ENCODE data around the gene AFG3L2. TPM values are rescaled to one million over a fixed set of nuclear protein-coding genes. Genes with fewer than 3 reads are reported as not detected.
A peak's percentile ranks its signal among the peaks of the same experiment; 100 is the strongest.

Gene AFG3L2
- total RNA-seq, 5 donors from 2014 or later (not counting 1 experiment from before 2014, with no cell fraction given) = 30.6 to 37.4 (median 36.3) TPM

GRCh38 chr18:12362473-12363174 lies 14.4 kb downstream of the AFG3L2 start:
- Histone ChIP-seq H3K27me3 (replicated peaks in 1 of 2; ENCODE audit: control insufficient read depth in 2 of 2, extremely low read depth in 1 of 2, insufficient read depth in 2 of 2, low read length in 1 of 2) (no peaks in the 10 kb centered on the region), H3K27ac (ENCODE audit: low read length) (no peak overlapping the region), H3K4me1 (ENCODE audit: control insufficient read depth in 1 of 2, extremely low read depth in 1 of 2, insufficient read depth in 2 of 2, low read length in 2 of 2) (no peaks in the 10 kb centered on the region), H3K36me3 (ENCODE audit: control insufficient read depth in 2 of 2, extremely low read depth in 1 of 2, insufficient read depth in 1 of 2, low read length in 1 of 2) (peaks cover 5 to 85% of the 10 kb centered on the region in 2 donors), H3K9me3 (no peaks in the 10 kb centered on the region), H3K4me3 (ENCODE audit: control insufficient read depth in 1 of 2, extremely low read depth in 1 of 2, low read length in 1 of 2) (no peak overlapping the region)
- ATAC-seq (replicated peaks in 1 of 4) (no peak), DNase-seq (no peak)
- H3K27ac Mint-ChIP-seq = no peak overlapping the region
- no peak overlapping the region for H3K4me3 Mint-ChIP-seq
- no peaks in the 10 kb centered on the region for H3K27me3 Mint-ChIP-seq
- H3K36me3 Mint-ChIP-seq = peaks cover 66% of the 10 kb centered on the region
- no peaks in the 10 kb centered on the region for H3K9me3 Mint-ChIP-seq
- 96% methylated on average over 5 of the region's 11 CpGs for WGBS (ENCODE audit: insufficient coverage)
- CTCF ChIA-PET = no interaction called here
- H3K4me1 Mint-ChIP-seq = no peaks in the 10 kb centered on the region
- POLR2A ChIA-PET = interaction anchor here in 1 of 2 donors (0.5 kb wide), 1 partner anchor 196 kb away, joined by 3 read pairs; no protein-coding TSS in a partner anchor

GRCh38 chr18:12361770-12362378 lies 15.2 kb downstream of the AFG3L2 start:
- Histone ChIP-seq H3K27me3 (replicated peaks in 1 of 2; ENCODE audit: control insufficient read depth in 2 of 2, extremely low read depth in 1 of 2, insufficient read depth in 2 of 2, low read length in 1 of 2) (no peaks in the 10 kb centered on the region), H3K9me3 (no peaks in the 10 kb centered on the region), H3K27ac (ENCODE audit: low read length) (no peak overlapping the region), H3K4me3 (ENCODE audit: control insufficient read depth in 1 of 2, extremely low read depth in 1 of 2, low read length in 1 of 2) (no peak overlapping the region), H3K4me1 (ENCODE audit: control insufficient read depth in 1 of 2, extremely low read depth in 1 of 2, insufficient read depth in 2 of 2, low read length in 2 of 2) (no peaks in the 10 kb centered on the region), H3K36me3 (ENCODE audit: control insufficient read depth in 2 of 2, extremely low read depth in 1 of 2, insufficient read depth in 1 of 2, low read length in 1 of 2) (peaks cover 5 to 83% of the 10 kb centered on the region in 2 donors)
- Mint-ChIP-seq H3K9me3 (no peaks in the 10 kb centered on the region), H3K4me1 (no peaks in the 10 kb centered on the region), H3K27me3 (no peaks in the 10 kb centered on the region), H3K27ac (no peak overlapping the region), H3K4me3 (no peak overlapping the region), H3K36me3 (peaks cover 62% of the 10 kb centered on the region)
- no CpG with 5 or more reads among the region's 3 CpGs for WGBS (ENCODE audit: insufficient coverage)
- POLR2A ChIA-PET = interaction anchor here in 1 of 2 donors (0.5 kb wide), 1 partner anchor 197 kb away, joined by 3 read pairs; no protein-coding TSS in a partner anchor
- CTCF ChIA-PET = no interaction called here
- DNase-seq (no peak), ATAC-seq (replicated peaks in 1 of 4) (no peak)

GRCh38 chr18:12359515-12359927 lies 17.5 kb downstream of the AFG3L2 start:
- CTCF ChIA-PET = no interaction called here
- Mint-ChIP-seq H3K27ac (no peak overlapping the region), H3K4me3 (no peak overlapping the region), H3K4me1 (no peaks in the 10 kb centered on the region), H3K36me3 (peaks cover 62% of the 10 kb centered on the region), H3K27me3 (no peaks in the 10 kb centered on the region), H3K9me3 (no peaks in the 10 kb centered on the region)
- H3K9me3 ChIP-seq = no peaks in the 10 kb centered on the region
- DNase-seq (no peak), ATAC-seq (replicated peaks in 1 of 4) (no peak)
- H3K4me1 ChIP-seq (ENCODE audit: control insufficient read depth in 1 of 2, extremely low read depth in 1 of 2, insufficient read depth in 2 of 2, low read length in 2 of 2) = no peaks in the 10 kb centered on the region
- H3K27me3 ChIP-seq (replicated peaks in 1 of 2; ENCODE audit: control insufficient read depth in 2 of 2, extremely low read depth in 1 of 2, insufficient read depth in 2 of 2, low read length in 1 of 2) = no peaks in the 10 kb centered on the region
- no peak overlapping the region for H3K27ac ChIP-seq (ENCODE audit: low read length)
- H3K36me3 ChIP-seq (ENCODE audit: control insufficient read depth in 2 of 2, extremely low read depth in 1 of 2, insufficient read depth in 1 of 2, low read length in 1 of 2) = peaks cover 10 to 80% of the 10 kb centered on the region in 2 donors
- POLR2A ChIA-PET = no interaction called here
- no peak overlapping the region for H3K4me3 ChIP-seq (ENCODE audit: control insufficient read depth in 1 of 2, extremely low read depth in 1 of 2, low read length in 1 of 2)
- WGBS (ENCODE audit: insufficient coverage) = no CpG with 5 or more reads among the region's 5 CpGs

DNA sequence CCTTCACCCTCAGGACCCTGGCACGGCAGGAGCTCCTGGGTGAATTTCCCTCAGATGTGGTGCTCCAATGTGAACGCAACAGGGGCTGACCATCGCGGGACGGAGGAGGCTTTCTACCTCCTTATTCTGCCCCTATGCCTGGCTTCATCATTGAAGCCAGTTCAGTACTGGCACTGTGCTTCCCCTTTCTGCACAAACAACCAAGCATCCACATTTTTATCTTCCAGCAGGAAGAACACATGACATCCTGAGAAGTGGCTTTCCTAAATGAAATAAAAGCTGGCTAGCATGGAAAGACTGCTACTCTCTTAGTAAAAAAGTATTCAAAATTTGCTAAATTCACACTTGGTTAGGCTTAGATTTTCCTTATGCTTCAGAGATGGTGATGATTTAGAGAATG lies 24.8 kb downstream of the AFG3L2 start:
- H3K4me1 Mint-ChIP-seq = no peaks in the 10 kb centered on the region
- DNase-seq (no peak), ATAC-seq (replicated peaks in 1 of 4) (no peak)
- ChIA-PET POLR2A (no interaction called here), CTCF (interaction anchor here in 1 of 2 donors (1.1 kb wide), 1 partner anchor 27 kb away, joined by 3 read pairs; no protein-coding TSS in a partner anchor)
- WGBS (ENCODE audit: insufficient coverage) = 94% methylated on average over 5 of the region's 5 CpGs
- peaks cover 12 to 68% of the 10 kb centered on the region in 2 donors for H3K36me3 ChIP-seq (ENCODE audit: control insufficient read depth in 2 of 2, extremely low read depth in 1 of 2, insufficient read depth in 1 of 2, low read length in 1 of 2)
- no peaks in the 10 kb centered on the region for H3K9me3 Mint-ChIP-seq
- no peaks in the 10 kb centered on the region for H3K9me3 ChIP-seq
- no peak overlapping the region for H3K4me3 ChIP-seq (ENCODE audit: control insufficient read depth in 1 of 2, extremely low read depth in 1 of 2, low read length in 1 of 2)
- no peak overlapping the region for H3K27ac Mint-ChIP-seq
- H3K27me3 Mint-ChIP-seq = no peaks in the 10 kb centered on the region
- peaks cover 51% of the 10 kb centered on the region for H3K36me3 Mint-ChIP-seq
- no peaks in the 10 kb centered on the region for H3K27me3 ChIP-seq (replicated peaks in 1 of 2; ENCODE audit: control insufficient read depth in 2 of 2, extremely low read depth in 1 of 2, insufficient read depth in 2 of 2, low read length in 1 of 2)
- no peak overlapping the region for H3K4me3 Mint-ChIP-seq
- no peak overlapping the region for H3K27ac ChIP-seq (ENCODE audit: low read length)
- no peaks in the 10 kb centered on the region for H3K4me1 ChIP-seq (ENCODE audit: control insufficient read depth in 1 of 2, extremely low read depth in 1 of 2, insufficient read depth in 2 of 2, low read length in 2 of 2)

DNA sequence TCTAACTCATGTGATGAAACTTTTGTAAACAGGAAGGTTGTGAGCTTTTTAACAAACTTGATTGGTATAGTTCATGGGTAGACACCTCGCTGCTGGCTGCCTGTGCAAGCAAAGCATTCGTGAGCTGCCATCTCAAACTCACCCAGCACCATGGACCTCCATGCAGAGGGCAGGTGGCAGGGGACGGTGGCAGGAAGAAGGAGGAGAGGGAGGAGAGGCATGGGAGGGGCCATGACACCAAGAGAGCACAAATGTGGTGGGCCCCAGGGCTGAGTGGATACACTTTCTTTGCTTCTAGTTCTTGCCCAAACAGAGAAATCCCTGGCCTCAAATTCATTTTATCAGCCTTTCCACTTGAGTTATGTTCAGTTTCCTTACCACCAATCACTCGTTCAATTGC lies 29.1 kb downstream of the AFG3L2 start:
- ChIA-PET POLR2A (no interaction called here), CTCF (no interaction called here)
- DNase-seq (no peak), ATAC-seq (replicated peaks in 1 of 4) (no peak)
- Histone ChIP-seq H3K4me1 (ENCODE audit: control insufficient read depth in 1 of 2, extremely low read depth in 1 of 2, insufficient read depth in 2 of 2, low read length in 2 of 2) (no peaks in the 10 kb centered on the region), H3K36me3 (ENCODE audit: control insufficient read depth in 2 of 2, extremely low read depth in 1 of 2, insufficient read depth in 1 of 2, low read length in 1 of 2) (peaks cover 31 to 70% of the 10 kb centered on the region in 2 donors), H3K4me3 (ENCODE audit: control insufficient read depth in 1 of 2, extremely low read depth in 1 of 2, low read length in 1 of 2) (no peak overlapping the region), H3K9me3 (no peaks in the 10 kb centered on the region), H3K27me3 (replicated peaks in 1 of 2; ENCODE audit: control insufficient read depth in 2 of 2, extremely low read depth in 1 of 2, insufficient read depth in 2 of 2, low read length in 1 of 2) (no peaks in the 10 kb centered on the region), H3K27ac (ENCODE audit: low read length) (no peak overlapping the region)
- Mint-ChIP-seq H3K36me3 (peaks cover 52% of the 10 kb centered on the region), H3K4me3 (no peak overlapping the region), H3K27ac (no peak overlapping the region), H3K27me3 (no peaks in the 10 kb centered on the region), H3K4me1 (peaks cover 0 to 6% (median 0%) of the 10 kb centered on the region in 3 donors), H3K9me3 (no peaks in the 10 kb centered on the region)
- 100% methylated on average over 1 of the region's 4 CpGs for WGBS (ENCODE audit: insufficient coverage)

DNA sequence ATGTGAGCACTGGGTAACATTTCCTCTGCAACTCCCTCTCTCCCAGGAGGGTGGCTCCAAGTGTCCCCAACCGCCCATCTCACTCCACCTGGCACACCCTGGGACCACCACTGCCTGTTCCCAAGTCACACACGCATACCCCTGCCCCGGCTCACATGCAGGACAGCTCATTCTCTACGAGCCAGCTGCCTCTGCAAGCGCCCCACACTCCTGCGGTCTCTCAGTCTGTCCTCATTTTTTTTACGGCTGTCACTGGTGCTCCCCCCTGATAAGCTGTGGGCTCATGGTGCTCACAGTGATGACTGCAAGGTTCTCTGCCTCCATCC lies 30.8 kb downstream of the AFG3L2 start:
- 97% methylated on average over 7 of the region's 7 CpGs for WGBS (ENCODE audit: insufficient coverage)
- H3K36me3 Mint-ChIP-seq = peaks cover 57% of the 10 kb centered on the region
- H3K4me1 Mint-ChIP-seq = peaks cover 0 to 6% (median 0%) of the 10 kb centered on the region in 3 donors
- Histone ChIP-seq H3K27ac (ENCODE audit: low read length) (no peak overlapping the region), H3K9me3 (no peaks in the 10 kb centered on the region), H3K4me1 (ENCODE audit: control insufficient read depth in 1 of 2, extremely low read depth in 1 of 2, insufficient read depth in 2 of 2, low read length in 2 of 2) (no peaks in the 10 kb centered on the region), H3K4me3 (ENCODE audit: control insufficient read depth in 1 of 2, extremely low read depth in 1 of 2, low read length in 1 of 2) (no peak overlapping the region), H3K36me3 (ENCODE audit: control insufficient read depth in 2 of 2, extremely low read depth in 1 of 2, insufficient read depth in 1 of 2, low read length in 1 of 2) (peaks cover 31 to 65% of the 10 kb centered on the region in 2 donors), H3K27me3 (replicated peaks in 1 of 2; ENCODE audit: control insufficient read depth in 2 of 2, extremely low read depth in 1 of 2, insufficient read depth in 2 of 2, low read length in 1 of 2) (no peaks in the 10 kb centered on the region)
- H3K27me3 Mint-ChIP-seq = no peaks in the 10 kb centered on the region
- CTCF ChIA-PET = no interaction called here
- no peak for ATAC-seq (replicated peaks in 1 of 4)
- POLR2A ChIA-PET = no interaction called here
- peak overlapping the region in 1 of 2 donors; percentile 36 for H3K27ac Mint-ChIP-seq
- H3K4me3 Mint-ChIP-seq = no peak overlapping the region
- no peak for DNase-seq
- no peaks in the 10 kb centered on the region for H3K9me3 Mint-ChIP-seq

Data from T-cell (primary cell).